IMR-90 (cell line): Measurements from ENCODE around the gene OR52M1. TPM values are rescaled to one million over a fixed set of nuclear protein-coding genes. Genes with fewer than 3 reads are reported as not detected.

Experiments
- ATAC-seq: fragments of 200-7000 bp; cut with Tn5 transposase; 2 replicates; pipeline ENCODE4 v1.9.1; 2020; ENCODE audit warnings: low read depth, mild to moderate bottlenecking, moderate library complexity
- BruUV-seq: library from RNA; stranded (reverse); fragments of 400-500 nt; replicated peaks from 2 replicates; lab custom pipeline; 2021; lab: Mats Ljungman, UMichigan
- CTCF ChIA-PET: fragments of 300-600 bp; formaldehyde crosslinking; extraction: SDS; loops from one replicate; lab custom pipeline; 2021; ENCODE audit warnings: antibody characterized with exemption; lab: Yijun Ruan, JAX
- POLR2A ChIA-PET: fragments of 300-600 bp; sonication (Branson Sonifier 250); formaldehyde crosslinking; loops from one replicate; lab custom pipeline; 2022; ENCODE audit warnings: antibody characterized with exemption; ENCODE audit not compliant: unreplicated experiment; lab: Charles Lee
- DNase-seq: peaks from one replicate; pipeline ENCODE4 v3.0.0; 2013
- H2AFZ ChIP-seq: replicated peaks from 2 replicates; pipeline ENCODE3; 2013; ENCODE audit warnings: low read length, mild to moderate bottlenecking; ENCODE audit not compliant: poor library complexity
- H2AK5ac ChIP-seq: 2 replicates; pipeline ENCODE4 v1.6.1; 2013; ENCODE audit warnings: low read depth, low read length, inconsistent platforms
- H2AK9ac ChIP-seq: replicated peaks from 2 replicates; pipeline ENCODE3; 2013; ENCODE audit warnings: mild to moderate bottlenecking, low read depth, low read length, moderate library complexity; ENCODE audit not compliant: poor library complexity
- H2BK120ac ChIP-seq: 2 replicates; pipeline ENCODE4 v1.6.1; 2013; ENCODE audit warnings: low read depth, low read length, inconsistent platforms
- H2BK15ac ChIP-seq: 3 replicates; pipeline ENCODE4 v1.6.1; 2013; ENCODE audit warnings: low read depth, low read length, inconsistent platforms
- H2BK20ac ChIP-seq: 2 replicates; pipeline ENCODE4 v1.6.1; 2013; ENCODE audit warnings: low read depth, mild to moderate bottlenecking, inconsistent platforms, low read length, moderate library complexity
- H2BK5ac ChIP-seq: 2 replicates; pipeline ENCODE4 v1.6.1; 2013; ENCODE audit warnings: mild to moderate bottlenecking, low read depth, low read length, inconsistent platforms; ENCODE audit not compliant: poor library complexity, severe bottlenecking
- H3K14ac ChIP-seq: replicated peaks from 2 replicates; pipeline ENCODE4 v1.6.1; 2013; ENCODE audit warnings: low read depth, low read length, inconsistent platforms
- H3K18ac ChIP-seq: 2 replicates; pipeline ENCODE4 v1.6.1; 2013; ENCODE audit warnings: low read depth, low read length, control low read depth
- H3K23ac ChIP-seq: 2 replicates; pipeline ENCODE4 v1.6.1; 2013; ENCODE audit warnings: low read depth, low read length, inconsistent platforms
- H3K27ac ChIP-seq: 2 replicates; pipeline ENCODE4 v1.5.1; 2013; ENCODE audit warnings: mild to moderate bottlenecking, control low read depth, low read length; ENCODE audit not compliant: insufficient read depth
- H3K27me3 ChIP-seq: 2 replicates; pipeline ENCODE4 v1.6.1; 2013; ENCODE audit warnings: low read length; ENCODE audit not compliant: control insufficient read depth, insufficient read depth
- H3K36me3 ChIP-seq: 2 replicates; pipeline ENCODE4 v1.6.1; 2013; ENCODE audit warnings: low read length, mixed read lengths; ENCODE audit not compliant: control insufficient read depth, insufficient read depth
- H3K4ac ChIP-seq: 2 replicates; pipeline ENCODE4 v1.6.1; 2013; ENCODE audit warnings: low read depth, low read length, inconsistent platforms
- H3K4me1 ChIP-seq: 2 replicates; pipeline ENCODE4 v1.6.1; 2013; ENCODE audit warnings: low read length, mixed read lengths; ENCODE audit not compliant: control insufficient read depth, insufficient read depth
- H3K4me2 ChIP-seq: 2 replicates; pipeline ENCODE4 v1.6.1; 2013; ENCODE audit warnings: low read depth, mild to moderate bottlenecking, control low read depth, low read length, moderate library complexity
- H3K4me3 ChIP-seq: 2 replicates; pipeline ENCODE4 v1.5.1; 2013; ENCODE audit warnings: low read depth, mild to moderate bottlenecking, control low read depth, low read length, moderate library complexity; ENCODE audit not compliant: insufficient read depth
- H3K56ac ChIP-seq: 2 replicates; pipeline ENCODE4 v1.6.1; 2013; ENCODE audit warnings: low read length, inconsistent platforms; ENCODE audit not compliant: insufficient read depth; ENCODE audit errors: extremely low read depth
- H3K79me1 ChIP-seq, 2 experiments: 2 replicates each; pipeline ENCODE4 v1.6.1; 2013; ENCODE audit warnings: low read length in 2 of 2, inconsistent platforms in 1 of 2, low read depth in 1 of 2
- H3K9ac ChIP-seq: 2 replicates; pipeline ENCODE4 v1.6.1; 2013; ENCODE audit warnings: low read depth, low read length, control low read depth
- H3K9me1 ChIP-seq: 2 replicates; pipeline ENCODE4 v1.6.1; 2013; ENCODE audit warnings: low read length, inconsistent platforms; ENCODE audit not compliant: insufficient read depth
- H3K9me3 ChIP-seq: 2 replicates; pipeline ENCODE4 v1.6.1; 2013; ENCODE audit warnings: low read length; ENCODE audit not compliant: control insufficient read depth, insufficient read depth
- H4K20me1 ChIP-seq: 2 replicates; pipeline ENCODE4 v1.6.1; 2013; ENCODE audit warnings: low read length, inconsistent platforms; ENCODE audit not compliant: insufficient read depth
- H4K5ac ChIP-seq: 2 replicates; pipeline ENCODE4 v1.6.1; 2013; ENCODE audit warnings: mild to moderate bottlenecking, low read depth, low read length, control low read depth
- H4K8ac ChIP-seq, 2 experiments: 2 replicates each; pipeline ENCODE4 v1.6.1; 2013; ENCODE audit warnings: low read depth in 2 of 2, low read length in 2 of 2, control low read depth in 1 of 2, inconsistent platforms in 1 of 2
- H4K91ac ChIP-seq: 2 replicates; pipeline ENCODE4 v1.6.1; 2013; ENCODE audit warnings: low read depth, low read length, inconsistent platforms; ENCODE audit not compliant: insufficient read depth
- BHLHE40 ChIP-seq: fragments of 150-350 bp; IDR thresholded peaks from 2 replicates; pipeline ENCODE4 v1.6.1; 2016; ENCODE audit warnings: mild to moderate bottlenecking, low read depth, low read length
- CHD1 ChIP-seq: IDR thresholded peaks from 2 replicates; pipeline ENCODE4 v1.6.1; 2012; ENCODE audit warnings: low read depth, low read length, improper control_type of control experiment
- ELK1 ChIP-seq: fragments of 150-350 bp; IDR thresholded peaks from 2 replicates; pipeline ENCODE4 v1.6.1; 2016; ENCODE audit warnings: low read depth, mild to moderate bottlenecking, low read length, moderate library complexity, borderline replicate concordance
- WGBS, 2 experiments: methylation state at CpG; one replicate each; pipeline versions ENCODE4 v1.1.5 to v1.1.7; 2013; ENCODE audit warnings: missing lambda C conversion rate in 2 of 2; ENCODE audit not compliant: insufficient read length in 1 of 2; ENCODE audit errors: extremely low coverage in 2 of 2; 5-methylcytosine and 5-hydroxymethylcytosine counted together
- dilution Hi-C: fragments of 300-500 bp; cut with HindIII; formaldehyde crosslinking; loops from one replicate; pipeline ENCODE4 v1.14.3; 2018; ENCODE audit warnings: low sequenced_read_pairs; ENCODE audit not compliant: unreplicated experiment
- in situ Hi-C: fragments of 300-500 bp; cut with MboI; formaldehyde crosslinking; loops from 3 replicates; pipeline ENCODE4 v1.14.3; 2019; ENCODE audit warnings: low sequenced_read_pairs, inconsistent platforms, mixed read lengths
- intact Hi-C: fragments of 100-400 bp; cut with micrococcal nuclease; formaldehyde crosslinking; loops from 2 replicates; pipeline ENCODE4 v1.10.0; 2022
- polyA plus RNA-seq, 3 experiments: library from polyadenylated mRNA; depleted of rRNA; stranded (reverse); fragments of >200 nt; gene quantifications; 2 replicates each; pipeline ENCODE4 v1.2.3, GENCODE V29; 2012; ENCODE audit warnings: low replicate concordance in 1 of 3
- total RNA-seq: library from RNA; depleted of rRNA; stranded (reverse); fragments of >200 nt; gene quantifications from 2 replicates; pipeline ENCODE4 v1.2.3, GENCODE V29; 2012

The OR52M1 gene
- total and polyA plus RNA-seq, 2 of the 4 experiments (the other 2 are of a cell fraction) = not detected

GRCh38 chr11:4576880-4577279 is 31.9 kb downstream of the OR52M1 start:
- H3K4me3 ChIP-seq = no peak overlapping the region
- H3K27me3 ChIP-seq = no peaks in the 10 kb centered on the region
- ATAC-seq = no peak
- no peak overlapping the region for H3K14ac ChIP-seq
- H3K9me1 ChIP-seq = no peaks in the 10 kb centered on the region
- no peak overlapping the region for H4K8ac ChIP-seq
- BruUV-seq = no TSS peak
- H2BK120ac ChIP-seq = no peak overlapping the region
- POLR2A ChIA-PET = no interaction called here
- no peak overlapping the region for H2BK15ac ChIP-seq
- H4K91ac ChIP-seq = no peak overlapping the region
- no peaks in the 10 kb centered on the region for H3K79me1 ChIP-seq
- no peak overlapping the region for H3K9ac ChIP-seq
- H3K56ac ChIP-seq = no peak overlapping the region
- H2BK5ac ChIP-seq = no peak overlapping the region
- no peak for TF ChIP-seq ELK1
- no peak for TF ChIP-seq BHLHE40
- no peak for TF ChIP-seq CHD1
- DNase-seq = no peak
- H3K27ac ChIP-seq = no peak overlapping the region
- dilution Hi-C loops = no loop called here
- no peak overlapping the region for H3K18ac ChIP-seq
- no peaks in the 10 kb centered on the region for H3K9me3 ChIP-seq
- H2AK5ac ChIP-seq = no peak overlapping the region
- H2AK9ac ChIP-seq = no peak overlapping the region
- intact Hi-C loops = no loop called here
- no CpG with 5 or more reads among the region's 3 CpGs for WGBS, 2 experiments
- H3K4me2 ChIP-seq = no peak overlapping the region
- no peaks in the 10 kb centered on the region for H3K4me1 ChIP-seq
- CTCF ChIA-PET = no interaction called here
- in situ Hi-C loops = no loop called here
- H2AFZ ChIP-seq = no peak overlapping the region
- H2BK20ac ChIP-seq = no peak overlapping the region
- no peaks in the 10 kb centered on the region for H4K20me1 ChIP-seq
- no peak overlapping the region for H3K23ac ChIP-seq
- no peak overlapping the region for H4K5ac ChIP-seq
- H3K36me3 ChIP-seq = no peaks in the 10 kb centered on the region
- H3K4ac ChIP-seq = no peak overlapping the region
